Mesenchymal stem cell (in vitro differentiated cells and primary cell): ENCODE measurements around the gene ATP5MK.

Source experiments
- DNase-seq: peaks from one replicate; pipeline ENCODE4 v3.0.0-alpha.2; 2013
- H2AFZ ChIP-seq: one replicate; pipeline ENCODE4 v1.6.1; 2013; ENCODE audit warnings: low read depth, mild to moderate bottlenecking, control low read depth, inconsistent platforms, low read length, moderate library complexity
- H2AK5ac ChIP-seq: 2 replicates; pipeline ENCODE4 v1.6.1; 2013; ENCODE audit warnings: low read length, moderate library complexity, mild to moderate bottlenecking, inconsistent platforms; ENCODE audit not compliant: severe bottlenecking
- H2BK120ac ChIP-seq: one replicate; pipeline ENCODE4 v1.6.1; 2013; ENCODE audit warnings: low read depth, mild to moderate bottlenecking, inconsistent platforms, low read length, moderate library complexity
- H2BK12ac ChIP-seq, 2 experiments: one replicate each; pipeline ENCODE4 v1.6.1; 2013; ENCODE audit warnings: inconsistent platforms in 2 of 2, low read length in 2 of 2, mild to moderate bottlenecking in 2 of 2, moderate library complexity in 2 of 2, control low read depth in 1 of 2
- H2BK15ac ChIP-seq: one replicate; pipeline ENCODE4 v1.6.1; 2013; ENCODE audit warnings: mild to moderate bottlenecking, low read depth, inconsistent platforms; ENCODE audit not compliant: poor library complexity, severe bottlenecking
- H2BK5ac ChIP-seq: 2 replicates; pipeline ENCODE4 v1.6.1; 2013; ENCODE audit warnings: low read depth, mild to moderate bottlenecking, low read length, control low read depth, inconsistent platforms; ENCODE audit not compliant: poor library complexity, severe bottlenecking
- H3K14ac ChIP-seq, 2 experiments: one replicate each; pipeline ENCODE4 v1.6.1; 2013; ENCODE audit warnings: inconsistent platforms in 2 of 2, low read length in 2 of 2, control low read depth in 1 of 2, mild to moderate bottlenecking in 1 of 2, moderate library complexity in 1 of 2
- H3K18ac ChIP-seq, 2 experiments: one replicate each; pipeline ENCODE4 v1.6.1; 2013; ENCODE audit warnings: inconsistent platforms in 2 of 2, low read length in 2 of 2, control low read depth in 1 of 2, low read depth in 1 of 2, mild to moderate bottlenecking in 1 of 2
- H3K23ac ChIP-seq, 2 experiments: one replicate each; pipeline ENCODE4 v1.6.1; 2013; ENCODE audit warnings: inconsistent platforms in 2 of 2, low read length in 2 of 2, mild to moderate bottlenecking in 2 of 2, moderate library complexity in 2 of 2, control low read depth in 1 of 2
- H3K27ac ChIP-seq: 2 replicates; pipeline ENCODE4 v1.5.1; 2013; ENCODE audit warnings: mild to moderate bottlenecking, moderate library complexity, low read length, control low read depth, inconsistent platforms; ENCODE audit not compliant: poor library complexity, severe bottlenecking
- H3K27me3 ChIP-seq, 2 experiments: 2 replicates each; pipeline versions ENCODE4 v1.6.1 to v1.7.0; 2013; ENCODE audit warnings: low read length in 2 of 2, mild to moderate bottlenecking in 2 of 2, moderate library complexity in 2 of 2, control low read depth in 1 of 2, inconsistent platforms in 1 of 2; ENCODE audit not compliant: control insufficient read depth in 1 of 2, insufficient read depth in 1 of 2
- H3K36me3 ChIP-seq, 2 experiments: 2 replicates each; pipeline versions ENCODE4 v1.6.1 to v1.7.0; 2013; ENCODE audit warnings: low read length in 2 of 2, control low read depth in 1 of 2, inconsistent platforms in 1 of 2, low read depth in 1 of 2, mild to moderate bottlenecking in 1 of 2; ENCODE audit not compliant: insufficient read depth in 2 of 2, control insufficient read depth in 1 of 2
- H3K4ac ChIP-seq, 2 experiments: one replicate each; pipeline ENCODE4 v1.6.1; 2013; ENCODE audit warnings: inconsistent platforms in 2 of 2, low read length in 2 of 2, mild to moderate bottlenecking in 2 of 2, moderate library complexity in 2 of 2, control low read depth in 1 of 2, low read depth in 1 of 2
- H3K4me1 ChIP-seq: 2 replicates; pipeline ENCODE4 v1.6.1; 2013; ENCODE audit warnings: low read depth, low read length, control low read depth; ENCODE audit not compliant: control insufficient read depth, insufficient read depth
- H3K4me2 ChIP-seq: 2 replicates; pipeline ENCODE4 v1.6.1; 2013; ENCODE audit warnings: low read length, mild to moderate bottlenecking, inconsistent platforms; ENCODE audit not compliant: poor library complexity, severe bottlenecking
- H3K4me3 ChIP-seq, 2 experiments: 2 replicates each; pipeline versions ENCODE4 v1.5.1 to v1.7.0; 2013; ENCODE audit warnings: low read length in 2 of 2, mild to moderate bottlenecking in 2 of 2, control low read depth in 1 of 2, low read depth in 1 of 2; ENCODE audit not compliant: insufficient read depth in 1 of 2
- H3K79me1 ChIP-seq: replicated peaks from 2 replicates; pipeline ENCODE4 v1.6.1; 2013; ENCODE audit warnings: mild to moderate bottlenecking, control low read depth, low read length, inconsistent platforms; ENCODE audit not compliant: poor library complexity, severe bottlenecking
- H3K9ac ChIP-seq: 2 replicates; pipeline ENCODE4 v1.7.0; 2013; ENCODE audit warnings: mild to moderate bottlenecking, low read length, moderate library complexity
- H3K9me3 ChIP-seq: 2 replicates; pipeline ENCODE4 v1.7.0; 2013; ENCODE audit warnings: mild to moderate bottlenecking, low read length; ENCODE audit not compliant: control insufficient read depth
- H4K8ac ChIP-seq: one replicate; pipeline ENCODE4 v1.6.1; 2013; ENCODE audit warnings: inconsistent platforms, mild to moderate bottlenecking, low read length, moderate library complexity
- H4K91ac ChIP-seq: one replicate; pipeline ENCODE4 v1.6.1; 2013; ENCODE audit warnings: mild to moderate bottlenecking, low read length, inconsistent platforms
- WGBS: methylation state at CpG from one replicate; pipeline ENCODE4 v1.1.7; 2013; ENCODE audit warnings: mixed read lengths; 5-methylcytosine and 5-hydroxymethylcytosine counted together

ATP5MK gene

GRCh38 chr10:103394180-103394579, 2.1 kb downstream of the ATP5MK start:
- peaks cover 9% of the 10 kb centered on the region for H3K79me1 ChIP-seq
- peaks cover 11% of the 10 kb centered on the region for H3K4me1 ChIP-seq
- H3K36me3 ChIP-seq: peaks cover 27 to 61% of the 10 kb centered on the region in 2 experiments
- H4K8ac ChIP-seq: peak overlapping the region; percentile 27
- no peaks in the 10 kb centered on the region for H3K27me3 ChIP-seq
- no peak overlapping the region for H4K91ac ChIP-seq
- H2BK120ac ChIP-seq: no peak overlapping the region
- H2BK15ac ChIP-seq: no peak overlapping the region
- 99% methylated on average over 14 of the region's 14 CpGs for WGBS
- no peak overlapping the region for H3K4ac ChIP-seq
- peak; percentile 20 for DNase-seq
- no peak overlapping the region for H2BK5ac ChIP-seq
- peak overlapping the region in 1 of 2 experiments; percentile 27 for H3K4me3 ChIP-seq
- H2BK12ac ChIP-seq: no peak overlapping the region
- H3K4me2 ChIP-seq: no peak overlapping the region
- H2AK5ac ChIP-seq: no peak overlapping the region
- H3K9ac ChIP-seq: no peak overlapping the region
- H3K23ac ChIP-seq: no peak overlapping the region
- no peak overlapping the region for H3K27ac ChIP-seq
- H3K18ac ChIP-seq: peak overlapping the region in 1 of 2 experiments; percentile 30
- no peak overlapping the region for H3K14ac ChIP-seq
- H3K9me3 ChIP-seq: no peaks in the 10 kb centered on the region
- no peak overlapping the region for H2AFZ ChIP-seq

GRCh38 chr10:103382769-103383168, 13.5 kb downstream of the ATP5MK start:
- Histone ChIP-seq H3K18ac (no peak overlapping the region), H2AFZ (no peak overlapping the region), H3K4ac (no peak overlapping the region), H3K27me3 (no peaks in the 10 kb centered on the region), H2BK15ac (no peak overlapping the region), H3K9ac (no peak overlapping the region), H3K36me3 (peaks cover 0 to 60% of the 10 kb centered on the region in 2 experiments), H3K27ac (no peak overlapping the region), H3K79me1 (no peaks in the 10 kb centered on the region), H2BK5ac (no peak overlapping the region), H3K9me3 (no peaks in the 10 kb centered on the region), H3K4me3 (no peak overlapping the region), H3K4me1 (no peaks in the 10 kb centered on the region), H3K23ac (no peak overlapping the region), H2AK5ac (no peak overlapping the region), H4K91ac (no peak overlapping the region), H2BK12ac (no peak overlapping the region), H3K4me2 (no peak overlapping the region), H3K14ac (no peak overlapping the region), H4K8ac (no peak overlapping the region), H2BK120ac (no peak overlapping the region)
- no peak for DNase-seq
- 97% methylated on average over 3 of the region's 5 CpGs for WGBS

GRCh38 chr10:103374263-103374662, 22.0 kb downstream of the ATP5MK start:
- Histone ChIP-seq H4K91ac (no peak overlapping the region), H3K23ac (no peak overlapping the region), H3K27me3 (no peaks in the 10 kb centered on the region), H2BK12ac (no peak overlapping the region), H3K14ac (no peak overlapping the region), H3K4me2 (no peak overlapping the region), H3K79me1 (peaks cover 13% of the 10 kb centered on the region), H3K27ac (no peak overlapping the region), H4K8ac (no peak overlapping the region), H3K36me3 (peaks cover 4 to 42% of the 10 kb centered on the region in 2 experiments), H3K4ac (no peak overlapping the region), H3K18ac (no peak overlapping the region), H2AFZ (no peak overlapping the region), H3K4me1 (no peaks in the 10 kb centered on the region), H3K9ac (no peak overlapping the region), H2BK5ac (no peak overlapping the region), H2BK120ac (no peak overlapping the region), H2AK5ac (no peak overlapping the region), H3K4me3 (no peak overlapping the region), H2BK15ac (no peak overlapping the region), H3K9me3 (no peaks in the 10 kb centered on the region)
- DNase-seq: no peak
- WGBS: 90% methylated on average over 4 of the region's 5 CpGs

GRCh38 chr10:103373544-103373943, 22.7 kb downstream of the ATP5MK start:
- 96% methylated on average over 2 of the region's 3 CpGs for WGBS
- no peak overlapping the region for H4K91ac ChIP-seq
- peaks cover 4 to 42% of the 10 kb centered on the region in 2 experiments for H3K36me3 ChIP-seq
- peaks cover 3% of the 10 kb centered on the region for H3K4me1 ChIP-seq
- no peaks in the 10 kb centered on the region for H3K27me3 ChIP-seq
- H2BK12ac ChIP-seq: no peak overlapping the region
- no peak overlapping the region for H4K8ac ChIP-seq
- no peak for DNase-seq
- H2BK5ac ChIP-seq: no peak overlapping the region
- H2BK120ac ChIP-seq: no peak overlapping the region
- H3K18ac ChIP-seq: no peak overlapping the region
- no peak overlapping the region for H3K4me2 ChIP-seq
- H3K23ac ChIP-seq: no peak overlapping the region
- peaks cover 13% of the 10 kb centered on the region for H3K79me1 ChIP-seq
- no peak overlapping the region for H3K27ac ChIP-seq
- H2AK5ac ChIP-seq: no peak overlapping the region
- no peak overlapping the region for H3K9ac ChIP-seq
- H2BK15ac ChIP-seq: no peak overlapping the region
- H3K4ac ChIP-seq: no peak overlapping the region
- H3K9me3 ChIP-seq: no peaks in the 10 kb centered on the region
- H3K4me3 ChIP-seq: no peak overlapping the region
- no peak overlapping the region for H2AFZ ChIP-seq
- H3K14ac ChIP-seq: no peak overlapping the region
